ENCODE results near the gene CACNA2D3. TPM values are rescaled to one million over a fixed set of nuclear protein-coding genes. Genes with fewer than 3 reads are reported as not detected.

Gene CACNA2D3
- total RNA-seq, 1 donor from 2014 or later: 0.29 TPM

- Mint-ChIP-seq H3K27me3 (no peaks in the 10 kb centered on the region), H3K4me3 (ENCODE audit: low read depth) (no peak overlapping the region), H3K4me1 (ENCODE audit: low read depth) (no peaks in the 10 kb centered on the region), H3K36me3 (ENCODE audit: insufficient read depth) (no peaks in the 10 kb centered on the region), H3K9me3 (ENCODE audit: low read depth) (peaks cover 2% of the 10 kb centered on the region), H3K27ac (no peak overlapping the region)
- DNase-seq (ENCODE audit: low spot score, unreplicated experiment): no peak
- TF ChIP-seq CTCF (IDR thresholded peaks at IDR 0.05; ENCODE audit: unreplicated experiment): no peak
Observed at GRCh38 chr3:54743755-54744154, 621.4 kb downstream of the CACNA2D3 start.

GRCh38 chr3:54744291-54744690 lies 621.9 kb downstream of the CACNA2D3 start:
- H3K27me3 Mint-ChIP-seq: no peaks in the 10 kb centered on the region
- no peak overlapping the region for H3K4me3 Mint-ChIP-seq (ENCODE audit: low read depth)
- H3K27ac Mint-ChIP-seq: no peak overlapping the region
- H3K4me1 Mint-ChIP-seq (ENCODE audit: low read depth): no peaks in the 10 kb centered on the region
- no peaks in the 10 kb centered on the region for H3K36me3 Mint-ChIP-seq (ENCODE audit: insufficient read depth)
- no peak for TF ChIP-seq CTCF (IDR thresholded peaks at IDR 0.05; ENCODE audit: unreplicated experiment)
- H3K9me3 Mint-ChIP-seq (ENCODE audit: low read depth): peaks cover 2% of the 10 kb centered on the region
- no peak for DNase-seq (ENCODE audit: low spot score, unreplicated experiment)

GRCh38 chr3:54745843-54746242 lies 623.5 kb downstream of the CACNA2D3 start:
- H3K27me3 Mint-ChIP-seq: no peaks in the 10 kb centered on the region
- H3K4me1 Mint-ChIP-seq (ENCODE audit: low read depth): no peaks in the 10 kb centered on the region
- H3K4me3 Mint-ChIP-seq (ENCODE audit: low read depth): no peak overlapping the region
- no peak for DNase-seq (ENCODE audit: low spot score, unreplicated experiment)
- peaks cover 2% of the 10 kb centered on the region for H3K9me3 Mint-ChIP-seq (ENCODE audit: low read depth)
- H3K27ac Mint-ChIP-seq: no peak overlapping the region
- TF ChIP-seq CTCF (IDR thresholded peaks at IDR 0.05; ENCODE audit: unreplicated experiment): no peak
- H3K36me3 Mint-ChIP-seq (ENCODE audit: insufficient read depth): no peaks in the 10 kb centered on the region

DNA sequence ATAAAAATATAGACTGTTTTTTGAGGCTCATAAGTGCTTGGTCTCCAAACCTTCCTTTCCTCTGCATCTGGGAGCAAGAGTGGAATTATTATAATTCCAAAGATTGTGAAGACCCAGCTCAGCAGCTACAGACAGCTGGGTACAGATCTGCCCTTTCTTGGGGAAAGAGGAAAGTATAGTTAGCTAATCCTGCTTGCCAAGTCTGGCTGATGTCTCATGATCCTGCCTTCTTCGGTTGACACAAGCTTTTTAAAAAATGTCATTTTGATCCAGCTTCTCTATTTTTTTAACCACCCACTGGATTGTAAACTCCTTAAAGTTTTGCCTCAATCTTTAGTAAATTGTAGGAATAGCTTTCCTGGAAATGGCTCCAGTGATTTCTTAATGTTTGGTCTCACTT lies 624.4 kb downstream of the CACNA2D3 start:
- no peak for TF ChIP-seq CTCF (IDR thresholded peaks at IDR 0.05; ENCODE audit: unreplicated experiment)
- Mint-ChIP-seq H3K27ac (no peak overlapping the region), H3K36me3 (ENCODE audit: insufficient read depth) (no peaks in the 10 kb centered on the region), H3K4me3 (ENCODE audit: low read depth) (no peak overlapping the region), H3K27me3 (no peaks in the 10 kb centered on the region), H3K9me3 (ENCODE audit: low read depth) (peaks cover 2% of the 10 kb centered on the region), H3K4me1 (ENCODE audit: low read depth) (no peaks in the 10 kb centered on the region)
- DNase-seq (ENCODE audit: low spot score, unreplicated experiment): no peak

GRCh38 chr3:54755756-54756155 lies 633.4 kb downstream of the CACNA2D3 start:
- H3K36me3 Mint-ChIP-seq (ENCODE audit: insufficient read depth): no peaks in the 10 kb centered on the region
- H3K27ac Mint-ChIP-seq: no peak overlapping the region
- H3K27me3 Mint-ChIP-seq: no peaks in the 10 kb centered on the region
- H3K4me1 Mint-ChIP-seq (ENCODE audit: low read depth): peaks cover 14% of the 10 kb centered on the region
- DNase-seq (ENCODE audit: low spot score, unreplicated experiment): no peak
- H3K4me3 Mint-ChIP-seq (ENCODE audit: low read depth): no peak overlapping the region
- no peak for TF ChIP-seq CTCF (IDR thresholded peaks at IDR 0.05; ENCODE audit: unreplicated experiment)
- H3K9me3 Mint-ChIP-seq (ENCODE audit: low read depth): no peaks in the 10 kb centered on the region
